ENCODE results near the gene ATP2B2. TPM values are rescaled to one million over a fixed set of nuclear protein-coding genes. Genes with fewer than 3 reads are reported as not detected.
A peak's percentile ranks its signal among the peaks of the same experiment; 100 is the strongest.

The ATP2B2 gene
- total and polyA plus RNA-seq, 2 donors (not counting 1 experiment from before 2014, with no cell fraction given): not detected

- CTCF ChIA-PET: no interaction called here
Observed at GRCh38 chr3:10440684-10441083, 64.7 kb downstream of the ATP2B2 start.

DNA sequence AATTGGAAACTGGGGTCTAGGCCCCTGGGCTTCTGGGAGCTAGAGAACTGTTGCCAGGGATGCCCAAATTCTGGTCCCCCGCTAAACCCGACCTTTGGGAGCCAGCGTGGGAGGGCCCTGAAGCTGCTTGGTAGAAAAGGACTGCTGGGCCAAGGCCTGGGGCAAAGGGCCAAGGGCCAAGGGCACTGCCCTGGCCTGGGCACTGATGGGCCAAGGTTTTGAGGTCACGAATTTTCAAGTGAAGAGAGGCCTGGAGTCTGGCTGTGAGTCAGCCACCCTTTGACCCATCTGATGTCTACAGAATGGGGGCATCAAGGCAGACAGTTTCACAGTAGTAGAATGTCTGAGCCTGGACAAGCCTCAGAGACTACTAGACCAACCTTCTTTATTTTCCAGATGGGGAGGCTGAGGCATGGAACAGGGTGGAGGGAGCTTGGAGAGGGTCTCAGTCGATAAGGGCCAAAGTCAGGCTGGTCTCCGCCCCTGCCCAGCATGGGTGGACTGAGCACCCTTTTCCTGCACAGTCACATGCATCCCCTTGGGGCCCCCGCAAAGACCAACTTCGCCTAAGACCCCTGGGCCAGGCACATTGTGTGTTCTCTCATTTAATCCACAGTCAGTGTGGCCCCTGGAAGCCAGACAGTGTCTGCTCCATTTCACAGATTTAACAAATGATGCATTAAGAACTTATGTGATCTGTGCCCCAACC is 66.3 kb downstream of the ATP2B2 start:
- peaks cover 0 to 9% (median 0%) of the 10 kb centered on the region in 3 donors for H3K9me3 ChIP-seq (ENCODE audit: control extremely low read depth in 1 of 3, control insufficient read depth in 2 of 3, insufficient read depth in 1 of 3, low read length in 2 of 3)
- no peak overlapping the region for H3K4me2 ChIP-seq (replicated peaks; ENCODE audit: low read depth, low read length, poor library complexity, severe bottlenecking)
- no peaks in the 10 kb centered on the region for H3K27me3 Mint-ChIP-seq
- peaks cover 46% of the 10 kb centered on the region for H3K4me1 Mint-ChIP-seq
- no peaks in the 10 kb centered on the region for H3K36me3 ChIP-seq (replicated peaks in 1 of 2; ENCODE audit: control extremely low read depth in 1 of 2, control insufficient read depth in 1 of 2, extremely low read depth in 1 of 2, insufficient read depth in 2 of 2, low read length in 1 of 2)
- H3K27ac Mint-ChIP-seq: peak overlapping the region; percentile 37
- ATAC-seq (ENCODE audit: low read depth) (no peak), DNase-seq (no peak)
- H3K79me2 ChIP-seq (ENCODE audit: control insufficient read depth, insufficient read depth, low read length): no peaks in the 10 kb centered on the region
- POLR2A ChIA-PET: no interaction called here
- CTCF ChIA-PET: no interaction called here
- no peaks in the 10 kb centered on the region for H3K9me3 Mint-ChIP-seq (ENCODE audit: insufficient read depth)
- H3K27me3 ChIP-seq (replicated peaks in 1 of 4; ENCODE audit: control extremely low read depth in 1 of 4, control insufficient read depth in 3 of 4, insufficient read depth in 4 of 4, low read length in 3 of 4): no peaks in the 10 kb centered on the region
- no peak overlapping the region for H2AFZ ChIP-seq (ENCODE audit: insufficient read depth, low read depth, low read length, poor library complexity, severe bottlenecking)
- TF ChIP-seq, protein P1, sequence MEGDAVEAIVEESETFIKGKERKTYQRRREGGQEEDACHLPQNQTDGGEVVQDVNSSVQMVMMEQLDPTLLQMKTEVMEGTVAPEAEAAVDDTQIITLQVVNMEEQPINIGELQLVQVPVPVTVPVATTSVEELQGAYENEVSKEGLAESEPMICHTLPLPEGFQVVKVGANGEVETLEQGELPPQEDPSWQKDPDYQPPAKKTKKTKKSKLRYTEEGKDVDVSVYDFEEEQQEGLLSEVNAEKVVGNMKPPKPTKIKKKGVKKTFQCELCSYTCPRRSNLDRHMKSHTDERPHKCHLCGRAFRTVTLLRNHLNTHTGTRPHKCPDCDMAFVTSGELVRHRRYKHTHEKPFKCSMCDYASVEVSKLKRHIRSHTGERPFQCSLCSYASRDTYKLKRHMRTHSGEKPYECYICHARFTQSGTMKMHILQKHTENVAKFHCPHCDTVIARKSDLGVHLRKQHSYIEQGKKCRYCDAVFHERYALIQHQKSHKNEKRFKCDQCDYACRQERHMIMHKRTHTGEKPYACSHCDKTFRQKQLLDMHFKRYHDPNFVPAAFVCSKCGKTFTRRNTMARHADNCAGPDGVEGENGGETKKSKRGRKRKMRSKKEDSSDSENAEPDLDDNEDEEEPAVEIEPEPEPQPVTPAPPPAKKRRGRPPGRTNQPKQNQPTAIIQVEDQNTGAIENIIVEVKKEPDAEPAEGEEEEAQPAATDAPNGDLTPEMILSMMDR (IDR thresholded peaks at IDR 0.05): no peak
- TF ChIP-seq EZH2 (IDR thresholded peaks at IDR 0.05; ENCODE audit: borderline replicate concordance, insufficient read depth, low read depth, low read length, poor library complexity, severe bottlenecking): no peak
- intact Hi-C loops (cut with micrococcal nuclease): no loop called here
- no peak overlapping the region for H3K4me3 Mint-ChIP-seq
- no peaks in the 10 kb centered on the region for H4K20me1 ChIP-seq (ENCODE audit: control insufficient read depth, insufficient read depth, low read length, poor library complexity, severe bottlenecking)
- H3K4me3 ChIP-seq (ENCODE audit: control extremely low read depth in 1 of 5, extremely low read depth in 1 of 5, insufficient read depth in 1 of 5, low read depth in 2 of 5, low read length in 4 of 5): no peak overlapping the region
- peaks cover 32 to 57% of the 10 kb centered on the region in 2 donors for H3K4me1 ChIP-seq (ENCODE audit: control insufficient read depth in 2 of 2, insufficient read depth in 2 of 2, low read length in 2 of 2)
- WGBS (ENCODE audit: insufficient coverage): 97% methylated on average over 8 of the region's 8 CpGs
- H3K27ac ChIP-seq (ENCODE audit: low read length in 2 of 2): no peak overlapping the region
- H3K9ac ChIP-seq (ENCODE audit: low read length): no peak overlapping the region

More at GRCh38 chr3:10440684-10441083, 64.7 kb downstream of the ATP2B2 start:
- intact Hi-C loops (cut with micrococcal nuclease): no loop called here
- no peak overlapping the region for H3K4me3 ChIP-seq (ENCODE audit: control extremely low read depth in 1 of 5, extremely low read depth in 1 of 5, insufficient read depth in 1 of 5, low read depth in 2 of 5, low read length in 4 of 5)
- no peak overlapping the region for H3K27ac ChIP-seq (ENCODE audit: low read length in 2 of 2)
- H3K4me2 ChIP-seq (replicated peaks; ENCODE audit: low read depth, low read length, poor library complexity, severe bottlenecking): peak overlapping the region; percentile 4
- Mint-ChIP-seq H3K27me3 (no peaks in the 10 kb centered on the region), H3K4me3 (peak overlapping the region; percentile 19), H3K27ac (peak overlapping the region; percentile 44), H3K9me3 (ENCODE audit: insufficient read depth) (no peaks in the 10 kb centered on the region), H3K4me1 (peaks cover 53% of the 10 kb centered on the region)
- TF ChIP-seq, protein P1 (IDR thresholded peaks at IDR 0.05): no peak
- no peak for TF ChIP-seq EZH2 (IDR thresholded peaks at IDR 0.05; ENCODE audit: borderline replicate concordance, insufficient read depth, low read depth, low read length, poor library complexity, severe bottlenecking)
- H3K4me1 ChIP-seq (ENCODE audit: control insufficient read depth in 2 of 2, insufficient read depth in 2 of 2, low read length in 2 of 2): peaks cover 32 to 53% of the 10 kb centered on the region in 2 donors
- peaks cover 0 to 4% (median 0%) of the 10 kb centered on the region in 3 donors for H3K9me3 ChIP-seq (ENCODE audit: control extremely low read depth in 1 of 3, control insufficient read depth in 2 of 3, insufficient read depth in 1 of 3, low read length in 2 of 3)
- POLR2A ChIA-PET: no interaction called here
- 0% methylated on average over 1 of the region's 5 CpGs for WGBS (ENCODE audit: insufficient coverage)
- peak overlapping the region; percentile 14 for H2AFZ ChIP-seq (ENCODE audit: insufficient read depth, low read depth, low read length, poor library complexity, severe bottlenecking)
- no peak for ATAC-seq (ENCODE audit: low read depth)
- H3K9ac ChIP-seq (ENCODE audit: low read length): no peak overlapping the region
- no peaks in the 10 kb centered on the region for H3K79me2 ChIP-seq (ENCODE audit: control insufficient read depth, insufficient read depth, low read length)
- no peak for DNase-seq
- no peaks in the 10 kb centered on the region for H3K27me3 ChIP-seq (replicated peaks in 1 of 4; ENCODE audit: control extremely low read depth in 1 of 4, control insufficient read depth in 3 of 4, insufficient read depth in 4 of 4, low read length in 3 of 4)
- no peaks in the 10 kb centered on the region for H4K20me1 ChIP-seq (ENCODE audit: control insufficient read depth, insufficient read depth, low read length, poor library complexity, severe bottlenecking)
- H3K36me3 ChIP-seq (replicated peaks in 1 of 2; ENCODE audit: control extremely low read depth in 1 of 2, control insufficient read depth in 1 of 2, extremely low read depth in 1 of 2, insufficient read depth in 2 of 2, low read length in 1 of 2): no peaks in the 10 kb centered on the region

All from B cell (primary cell).